Erythroblast (primary cell): ENCODE data around the gene TP53TG5.

Experiments used
- GATA1 ChIP-seq: IDR thresholded peaks from 2 replicates; pipeline ENCODE4 v1.6.1; 2011; ENCODE audit warnings: low read depth, mild to moderate bottlenecking, control low read depth, low read length, moderate library complexity
- POLR2A ChIP-seq: IDR thresholded peaks from 2 replicates; pipeline ENCODE4 v1.6.1; 2011; ENCODE audit warnings: mild to moderate bottlenecking, low read length

GRCh38 chr20:45390931-45391330, 12.8 kb upstream of the TP53TG5 start:
- TF ChIP-seq POLR2A: no peak
- TF ChIP-seq GATA1: no peak
